ENCODE data around the gene ZNF669. TPM values are rescaled to one million over a fixed set of nuclear protein-coding genes. Genes with fewer than 3 reads are reported as not detected.
A peak's percentile ranks its signal among the peaks of the same experiment; 100 is the strongest.

Gene ZNF669
- total RNA-seq, 1 donor from 2014 or later = 28.1 TPM

DNA sequence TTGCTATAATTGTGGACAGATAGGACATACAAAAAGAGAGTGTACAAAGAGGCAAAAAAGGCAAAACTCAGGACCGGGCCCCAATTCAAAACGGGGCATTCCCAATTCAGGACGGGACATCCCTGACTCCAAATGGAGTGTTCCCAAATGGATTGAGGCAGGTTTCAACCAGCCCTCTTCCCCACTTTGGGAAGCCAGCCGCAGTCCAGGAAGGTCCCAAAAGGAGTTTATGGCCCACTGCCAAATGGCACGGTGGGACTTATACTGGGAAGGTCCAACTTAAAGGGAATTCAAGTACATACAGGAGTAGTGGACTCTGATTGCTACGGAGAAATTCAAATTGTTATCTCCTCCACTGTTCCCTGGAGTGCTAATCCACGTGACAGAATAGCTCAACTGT is 3.5 kb upstream of the ZNF669 start:
- Histone ChIP-seq H3K9ac (no peak overlapping the region), H3K27ac (no peak overlapping the region), H3K4me1 (peaks cover 5% of the 10 kb centered on the region), H3K79me2 (ENCODE audit: low read depth) (peaks cover 13% of the 10 kb centered on the region), H4K20me1 (ENCODE audit: low read depth) (peaks cover 6% of the 10 kb centered on the region), H3F3A (ENCODE audit: low read depth) (peaks cover 14% of the 10 kb centered on the region), H3K4me2 (no peak overlapping the region), H2AFZ (replicated peaks) (no peak overlapping the region), H3K27me3 (peaks cover 38% of the 10 kb centered on the region), H3K36me3 (peaks cover 2% of the 10 kb centered on the region), H3K4me3 (no peak overlapping the region), H3K9me3 (ENCODE audit: low read depth) (no peaks in the 10 kb centered on the region)
- TF ChIP-seq EZH2phosphoT487 (IDR thresholded peaks at IDR 0.05) (no peak), EZH2 (IDR thresholded peaks at IDR 0.05) (no peak)
- H3K4me1 Mint-ChIP-seq = peaks cover 14% of the 10 kb centered on the region
- no peak overlapping the region for H3K4me3 Mint-ChIP-seq
- peaks cover 23% of the 10 kb centered on the region for H3K9me3 Mint-ChIP-seq
- DNase-seq (ENCODE audit: low spot score) = no peak
- no peak overlapping the region for H3K27ac Mint-ChIP-seq
- peaks cover 17% of the 10 kb centered on the region for H3K36me3 Mint-ChIP-seq
- H3K27me3 Mint-ChIP-seq (ENCODE audit: insufficient read depth, low read depth) = peaks cover 19% of the 10 kb centered on the region

DNA sequence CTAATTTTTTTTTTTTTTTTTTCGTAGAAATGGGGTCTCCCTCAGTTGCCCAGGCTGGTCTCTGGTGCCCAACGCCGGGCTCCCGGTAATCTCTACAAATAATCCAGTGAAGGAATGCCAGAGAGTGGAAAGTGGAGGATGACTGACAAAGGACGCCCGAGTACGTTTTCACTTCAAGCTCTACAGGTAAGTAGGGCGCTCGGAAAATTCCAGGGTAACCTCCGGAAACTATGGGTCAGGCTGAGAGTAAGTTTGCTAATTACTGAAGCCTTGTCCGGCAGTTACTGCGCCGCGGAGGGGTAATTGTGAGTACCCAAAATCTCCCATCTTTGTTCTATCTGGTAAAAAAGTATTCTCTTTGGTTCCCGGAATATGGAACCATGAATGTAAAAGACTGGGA is 1.8 kb upstream of the ZNF669 start:
- Histone ChIP-seq H3K27ac (no peak overlapping the region), H3K36me3 (peaks cover 19% of the 10 kb centered on the region), H3K4me2 (no peak overlapping the region), H3K27me3 (peaks cover 23% of the 10 kb centered on the region), H3K4me1 (no peaks in the 10 kb centered on the region), H3K9ac (no peak overlapping the region), H3K79me2 (ENCODE audit: low read depth) (peaks cover 30% of the 10 kb centered on the region), H3K9me3 (ENCODE audit: low read depth) (peaks cover 5% of the 10 kb centered on the region), H4K20me1 (ENCODE audit: low read depth) (peaks cover 9% of the 10 kb centered on the region), H2AFZ (replicated peaks) (no peak overlapping the region), H3F3A (ENCODE audit: low read depth) (peaks cover 4% of the 10 kb centered on the region), H3K4me3 (no peak overlapping the region)
- no peak overlapping the region for H3K4me3 Mint-ChIP-seq
- H3K27me3 Mint-ChIP-seq (ENCODE audit: insufficient read depth, low read depth) = peaks cover 17% of the 10 kb centered on the region
- no peak for DNase-seq (ENCODE audit: low spot score)
- TF ChIP-seq, protein P1, sequence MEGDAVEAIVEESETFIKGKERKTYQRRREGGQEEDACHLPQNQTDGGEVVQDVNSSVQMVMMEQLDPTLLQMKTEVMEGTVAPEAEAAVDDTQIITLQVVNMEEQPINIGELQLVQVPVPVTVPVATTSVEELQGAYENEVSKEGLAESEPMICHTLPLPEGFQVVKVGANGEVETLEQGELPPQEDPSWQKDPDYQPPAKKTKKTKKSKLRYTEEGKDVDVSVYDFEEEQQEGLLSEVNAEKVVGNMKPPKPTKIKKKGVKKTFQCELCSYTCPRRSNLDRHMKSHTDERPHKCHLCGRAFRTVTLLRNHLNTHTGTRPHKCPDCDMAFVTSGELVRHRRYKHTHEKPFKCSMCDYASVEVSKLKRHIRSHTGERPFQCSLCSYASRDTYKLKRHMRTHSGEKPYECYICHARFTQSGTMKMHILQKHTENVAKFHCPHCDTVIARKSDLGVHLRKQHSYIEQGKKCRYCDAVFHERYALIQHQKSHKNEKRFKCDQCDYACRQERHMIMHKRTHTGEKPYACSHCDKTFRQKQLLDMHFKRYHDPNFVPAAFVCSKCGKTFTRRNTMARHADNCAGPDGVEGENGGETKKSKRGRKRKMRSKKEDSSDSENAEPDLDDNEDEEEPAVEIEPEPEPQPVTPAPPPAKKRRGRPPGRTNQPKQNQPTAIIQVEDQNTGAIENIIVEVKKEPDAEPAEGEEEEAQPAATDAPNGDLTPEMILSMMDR (IDR thresholded peaks at IDR 0.05) = no peak
- TF ChIP-seq EZH2 (IDR thresholded peaks at IDR 0.05) (no peak), EZH2phosphoT487 (IDR thresholded peaks at IDR 0.05) (no peak)
- H3K27ac Mint-ChIP-seq = no peak overlapping the region
- H3K9me3 Mint-ChIP-seq = peaks cover 38% of the 10 kb centered on the region
- peaks cover 33% of the 10 kb centered on the region for H3K36me3 Mint-ChIP-seq
- peaks cover 11% of the 10 kb centered on the region for H3K4me1 Mint-ChIP-seq

DNA sequence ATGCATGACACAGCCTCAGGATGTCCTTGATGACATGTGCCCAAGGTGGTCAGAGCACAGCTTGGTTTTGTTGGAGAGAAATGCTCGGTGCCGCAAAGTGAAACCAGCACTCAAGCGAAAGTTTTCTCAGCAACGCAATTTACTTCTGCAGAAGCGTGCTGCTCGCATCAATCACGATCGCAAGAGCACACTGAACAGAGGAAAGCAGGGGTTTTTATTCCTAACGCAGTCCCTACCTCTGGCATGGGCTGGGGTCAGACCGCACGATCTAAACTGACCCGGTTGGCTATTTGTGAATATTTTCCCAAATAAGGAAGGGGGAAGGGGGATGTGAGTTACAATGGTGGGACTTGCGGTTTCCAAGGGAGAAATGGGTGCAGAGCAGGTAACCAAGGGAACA is 809 bp upstream of the ZNF669 start:
- no peaks in the 10 kb centered on the region for H3K4me1 ChIP-seq
- Mint-ChIP-seq H3K9me3 (peaks cover 44% of the 10 kb centered on the region), H3K4me1 (peaks cover 7% of the 10 kb centered on the region), H3K27ac (peak overlapping the region; percentile 30), H3K36me3 (peaks cover 39% of the 10 kb centered on the region), H3K4me3 (peak overlapping the region; percentile 75), H3K27me3 (ENCODE audit: insufficient read depth, low read depth) (peaks cover 16% of the 10 kb centered on the region)
- peaks cover 4% of the 10 kb centered on the region for H3F3A ChIP-seq (ENCODE audit: low read depth)
- H2AFZ ChIP-seq (replicated peaks) = peak overlapping the region; percentile 0
- H3K36me3 ChIP-seq = peaks cover 28% of the 10 kb centered on the region
- H3K9ac ChIP-seq = no peak overlapping the region
- TF ChIP-seq EZH2 (IDR thresholded peaks at IDR 0.05) = no peak
- TF ChIP-seq, protein P1 (IDR thresholded peaks at IDR 0.05) = no peak
- TF ChIP-seq EZH2phosphoT487 (IDR thresholded peaks at IDR 0.05) = peak; percentile 30
- H3K4me3 ChIP-seq = no peak overlapping the region
- DNase-seq (ENCODE audit: low spot score) = no peak
- H3K4me2 ChIP-seq = peak overlapping the region; percentile 14
- peaks cover 9% of the 10 kb centered on the region for H4K20me1 ChIP-seq (ENCODE audit: low read depth)
- H3K27me3 ChIP-seq = peaks cover 13% of the 10 kb centered on the region
- H3K79me2 ChIP-seq (ENCODE audit: low read depth) = peaks cover 39% of the 10 kb centered on the region
- peaks cover 9% of the 10 kb centered on the region for H3K9me3 ChIP-seq (ENCODE audit: low read depth)
- H3K27ac ChIP-seq = no peak overlapping the region

DNA sequence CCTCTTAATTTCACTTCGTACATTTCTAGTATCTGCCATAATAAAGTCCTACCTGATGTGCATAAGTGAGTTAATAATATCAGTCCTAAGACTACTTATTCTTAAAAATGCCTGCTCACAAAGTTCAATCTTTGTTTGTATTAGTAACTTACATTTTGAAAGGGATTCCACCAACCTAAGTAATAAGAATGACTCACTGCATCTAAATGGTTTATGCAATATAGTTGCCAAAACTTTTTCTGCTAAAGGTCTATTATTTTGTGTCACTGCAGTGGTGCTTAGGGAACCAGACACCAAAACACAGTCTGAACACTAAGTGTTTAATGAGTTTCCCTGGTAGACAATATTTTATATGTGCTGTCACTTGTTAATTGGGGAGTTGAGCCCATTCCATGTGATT is 1.8 kb downstream of the ZNF669 start:
- Histone ChIP-seq H3F3A (ENCODE audit: low read depth) (peaks cover 16% of the 10 kb centered on the region), H3K27ac (no peak overlapping the region), H3K9me3 (ENCODE audit: low read depth) (peaks cover 9% of the 10 kb centered on the region), H3K79me2 (ENCODE audit: low read depth) (peaks cover 53% of the 10 kb centered on the region), H4K20me1 (ENCODE audit: low read depth) (peaks cover 9% of the 10 kb centered on the region), H2AFZ (replicated peaks) (no peak overlapping the region), H3K27me3 (peaks cover 3% of the 10 kb centered on the region), H3K36me3 (peaks cover 36% of the 10 kb centered on the region), H3K4me2 (peak overlapping the region; percentile 81), H3K9ac (no peak overlapping the region), H3K4me1 (no peaks in the 10 kb centered on the region), H3K4me3 (no peak overlapping the region)
- H3K9me3 Mint-ChIP-seq = peaks cover 57% of the 10 kb centered on the region
- peaks cover 9% of the 10 kb centered on the region for H3K27me3 Mint-ChIP-seq (ENCODE audit: insufficient read depth, low read depth)
- DNase-seq (ENCODE audit: low spot score) = no peak
- H3K4me3 Mint-ChIP-seq = peak overlapping the region; percentile 27
- H3K27ac Mint-ChIP-seq = no peak overlapping the region
- TF ChIP-seq, protein P1 (IDR thresholded peaks at IDR 0.05) = no peak
- TF ChIP-seq EZH2phosphoT487 (IDR thresholded peaks at IDR 0.05) (no peak), EZH2 (IDR thresholded peaks at IDR 0.05) (no peak)
- peaks cover 5% of the 10 kb centered on the region for H3K4me1 Mint-ChIP-seq
- H3K36me3 Mint-ChIP-seq = peaks cover 51% of the 10 kb centered on the region
